Spleen (tissue), 11 donors: Measurements from ENCODE around the gene KRTAP9-6. TPM values are rescaled to one million over a fixed set of nuclear protein-coding genes. Genes with fewer than 3 reads are reported as not detected.
"Not testable (repeated sequence)": the region's sequence is repeated elsewhere in the genome, so short reads cannot be mapped to it uniquely, and the experiment has no call there.

Experiments used
- DNase-seq: peaks from one replicate; pipeline ENCODE4 v3.0.0-alpha.2; 2020
- H3K27ac ChIP-seq, 8 donors: fragments of 200-600 bp; sonication (generic) in 7 of 8; 1 replicate in 4 of 8; 2 replicates in 4 of 8; pipeline versions ENCODE4 v1.5.0 to v1.8.0; 2016 to 2021; ENCODE audit warnings: inconsistent platforms in 4 of 8, mild to moderate bottlenecking in 4 of 8, moderate library complexity in 1 of 8
- H3K27me3 ChIP-seq, 7 donors: fragments of 200-600 bp; sonication (generic) in 6 of 7; replicated peaks in 1 of 7; 1 replicate in 4 of 7; 2 replicates in 3 of 7; pipeline versions ENCODE4 v1.5.0 to v1.8.0; 2016 to 2021; ENCODE audit warnings: inconsistent platforms in 3 of 7, mild to moderate bottlenecking in 1 of 7
- H3K36me3 ChIP-seq, 6 donors: fragments of 200-600 bp; sonication (generic) in 5 of 6; 1 replicate in 4 of 6; 2 replicates in 2 of 6; pipeline versions ENCODE4 v1.5.0 to v1.8.0; 2016 to 2021; ENCODE audit warnings: inconsistent platforms in 2 of 6
- H3K4me1 ChIP-seq, 6 donors: fragments of 200-600 bp; sonication (generic) in 5 of 6; 1 replicate in 3 of 6; 2 replicates in 3 of 6; pipeline versions ENCODE4 v1.5.0 to v1.8.0; 2016 to 2021; ENCODE audit warnings: inconsistent platforms in 3 of 6
- H3K4me3 ChIP-seq, 8 donors: fragments of 200-600 bp; sonication (generic) in 7 of 8; 1 replicate in 4 of 8; 2 replicates in 4 of 8; pipeline versions ENCODE4 v1.5.0 to v1.8.0; 2016 to 2021; ENCODE audit warnings: inconsistent platforms in 4 of 8, mild to moderate bottlenecking in 4 of 8, moderate library complexity in 2 of 8
- H3K9me3 ChIP-seq, 8 donors: fragments of 200-600 bp; sonication (generic) in 7 of 8; 1 replicate in 4 of 8; 2 replicates in 4 of 8; pipeline versions ENCODE4 v1.5.0 to v1.8.0; 2016 to 2021; ENCODE audit warnings: inconsistent platforms in 4 of 8
- CTCF ChIP-seq, 11 experiments: fragments of 200-600 bp in 7 of 11; fragments of 450-650 bp in 4 of 11; sonication (generic) in 4 of 11; IDR thresholded peaks in 8 of 11; conservative IDR thresholded peaks in 3 of 11; 1 replicate in 7 of 11; 2 replicates in 4 of 11; pipeline versions ENCODE4 v1.4.0 to v1.8.0; 2016 to 2021; ENCODE audit warnings: antibody characterized with exemption in 11 of 11, inconsistent platforms in 4 of 11, mild to moderate bottlenecking in 1 of 11
- POLR2A ChIP-seq, 3 donors: fragments of 450-650 bp; IDR thresholded peaks; one replicate each; pipeline ENCODE4 v1.5.1; 2017; ENCODE audit warnings: antibody characterized with exemption in 3 of 3, mild to moderate bottlenecking in 1 of 3
- POLR2AphosphoS5 ChIP-seq, 3 donors: sonication (generic); formaldehyde crosslinking; IDR thresholded peaks; one replicate each; pipeline ENCODE4 v1.5.1; 2017; ENCODE audit warnings: antibody characterized with exemption in 3 of 3
- WGBS, 5 donors: extraction: QIAGEN DNeasy Blood & Tissue Kit in 3 of 5; methylation state at CpG; one replicate each; pipeline versions ENCODE4 v1.1.5 to v1.1.7; 2013 to 2018; 5-methylcytosine and 5-hydroxymethylcytosine counted together
- intact Hi-C: fragments of 100-400 bp; cut with DNase I; formaldehyde crosslinking; loops from one replicate; pipeline ENCODE4 v1.15.0; 2023; ENCODE audit warnings: low total_unique reads
- polyA plus RNA-seq, 3 donors: library from polyadenylated mRNA; stranded (reverse); fragments of 200-250 nt; gene quantifications; one replicate each; pipeline ENCODE4 v1.2.1, GENCODE V29; 2013
- total RNA-seq, 7 donors: library from RNA; depleted of rRNA in 3 of 7; stranded (reverse); fragments of >200 nt in 3 of 7; fragmentation: NEBNext Ultra II Directional in 4 of 7; extraction: Animal tissue kit (Norgen Biotek cat#: 25700) in 4 of 7; gene quantifications; one replicate each; pipeline versions ENCODE4 v1.1.0 to v1.2.1, GENCODE V29; 2016 to 2021
- donor health status: healthy with polysubstance abuse.
- donor health status: DM: no; HTN: no; CAD: no; lungs with moderate emphysema.
- donor health status: DM: no; HTN: no; CAD: no.
- donor health status: Bipolar disorder and iron deficiency.
- donor health status: healthy.
- donor health status: DM: no; HTN: no; CAD: no.
- donor health status: DM: yes; HTN: yes; CAD: no.

Gene KRTAP9-6
- total and polyA plus RNA-seq, 10 donors, result not detected

- Histone ChIP-seq H3K36me3 (no peaks in the 10 kb centered on the region), H3K9me3 (no peaks in the 10 kb centered on the region), H3K27me3 (peaks cover 0 to 4% (median 0%) of the 10 kb centered on the region in 7 donors), H3K4me1 (no peaks in the 10 kb centered on the region), H3K4me3 (no peak overlapping the region), H3K27ac (no peak overlapping the region)
- TF ChIP-seq CTCF (IDR thresholded peaks at IDR 0.05 in 8 of 11, conservative IDR thresholded peaks at IDR 0.05 in 3 of 11), result no peak
- TF ChIP-seq POLR2AphosphoS5 (IDR thresholded peaks at IDR 0.05), result no peak
- 32 to 68% (median 50%) methylated on average over 1 of the region's 1 CpG; no CpG with 5 or more reads in 2 of the 5 donors for WGBS, 5 donors
- intact Hi-C loops, result no loop called here
- DNase-seq, result no peak
Observed at GRCh38 chr17:41271858-41272257, 6.7 kb downstream of the KRTAP9-6 start.

- H3K4me1 ChIP-seq, H3K27ac ChIP-seq, H3K36me3 ChIP-seq, H3K27me3 ChIP-seq, DNase-seq, H3K4me3 ChIP-seq, intact Hi-C loops, H3K9me3 ChIP-seq: not testable (repeated sequence)
- 73 to 94% (median 81%) methylated on average over 3 of the region's 3 CpGs for WGBS, 5 donors
Observed at GRCh38 chr17:41275648-41276190, 10.5 kb downstream of the KRTAP9-6 start, which contains the start of gene KRTAP9-7. Gene KRTAP9-7, plus strand, starts transcription at chr17:41275698. Its CDS starts 0 bp downstream, at chr17:41275698.

GRCh38 chr17:41278176-41278955 lies 13.2 kb downstream of the KRTAP9-6 start:
- no peak for DNase-seq
- Histone ChIP-seq H3K27ac (no peak overlapping the region), H3K36me3 (no peaks in the 10 kb centered on the region), H3K9me3 (peaks cover 0 to 2% (median 0%) of the 10 kb centered on the region in 8 donors), H3K4me3 (no peak overlapping the region), H3K4me1 (no peaks in the 10 kb centered on the region), H3K27me3 (peaks cover 0 to 4% (median 0%) of the 10 kb centered on the region in 7 donors)
- TF ChIP-seq POLR2AphosphoS5 (IDR thresholded peaks at IDR 0.05) (no peak), POLR2A (IDR thresholded peaks at IDR 0.05) (no peak), CTCF (IDR thresholded peaks at IDR 0.05 in 8 of 11, conservative IDR thresholded peaks at IDR 0.05 in 3 of 11) (no peak)
- intact Hi-C loops, result no loop called here
- WGBS, 5 donors, result 77 to 95% (median 91%) methylated on average over 3 of the region's 3 CpGs

- H3K27me3 ChIP-seq, result no peaks in the 10 kb centered on the region
- DNase-seq, result no peak
- intact Hi-C loops, result no loop called here
- peaks cover 0 to 15% (median 2%) of the 10 kb centered on the region in 6 donors for H3K4me1 ChIP-seq
- 58 to 74% (median 69%) methylated on average over 3 of the region's 3 CpGs for whole genome bisulfite sequencing, 5 donors
- no peak overlapping the region for H3K27ac ChIP-seq
- no peaks in the 10 kb centered on the region for H3K36me3 ChIP-seq
- TF ChIP-seq POLR2AphosphoS5 (IDR thresholded peaks at IDR 0.05) (no peak), POLR2A (IDR thresholded peaks at IDR 0.05) (no peak), CTCF (IDR thresholded peaks at IDR 0.05 in 8 of 11, conservative IDR thresholded peaks at IDR 0.05 in 3 of 11) (no peak)
- peaks cover 0 to 2% (median 0%) of the 10 kb centered on the region in 8 donors for H3K9me3 ChIP-seq
- H3K4me3 ChIP-seq, result no peak overlapping the region
Observed at GRCh38 chr17:41284043-41284442, 18.9 kb downstream of the KRTAP9-6 start.
